Measurements from ENCODE around the gene TGFA. TPM values are rescaled to one million over a fixed set of nuclear protein-coding genes. Genes with fewer than 3 reads are reported as not detected.

Gene TGFA
- polyA plus RNA-seq, 2 of the 4 experiments (the other 2 are of a cell fraction), result 3.5 to 5.3 TPM

GRCh38 chr2:70596293-70596692 is 42.7 kb upstream of the TGFA start:
- no peak overlapping the region for H3K4me2 ChIP-seq
- peaks cover 7% of the 10 kb centered on the region; the same call in 1 of the 3 replicates for H3K4me1 ChIP-seq
- H3K27ac ChIP-seq, result peak overlapping the region; percentile 52 to 65
- DNase-seq (ENCODE audit: low read depth in 1 of 2, low spot score in 1 of 2) (peak in 1 of 2 experiments; percentile 30), ATAC-seq (peak in 1 of 2 experiments; percentile 61; a peak in 3 of 6 replicates), FAIRE-seq (no peak)
- H3K9me3 ChIP-seq, result peaks cover 11% of the 10 kb centered on the region; the same call in 1 of the 3 replicates
- ChIA-PET CTCF (interaction anchor here (1.4 kb wide), 1 partner anchor 21 kb away, joined by 4 read pairs; no protein-coding TSS in a partner anchor), POLR2A (no interaction called here)
- 52% methylated on average over 6 of the region's 6 CpGs for WGBS (ENCODE audit: missing lambda C conversion rate)
- H3K4me3 ChIP-seq, result no peak overlapping the region
- no peak for TF ChIP-seq FOSL2 (IDR thresholded peaks at IDR 0.05)
- peak; percentile 37 for TF ChIP-seq FOSL2 (CRISPR knock-in tag; IDR thresholded peaks at IDR 0.05)
- TF ChIP-seq, protein P1, sequence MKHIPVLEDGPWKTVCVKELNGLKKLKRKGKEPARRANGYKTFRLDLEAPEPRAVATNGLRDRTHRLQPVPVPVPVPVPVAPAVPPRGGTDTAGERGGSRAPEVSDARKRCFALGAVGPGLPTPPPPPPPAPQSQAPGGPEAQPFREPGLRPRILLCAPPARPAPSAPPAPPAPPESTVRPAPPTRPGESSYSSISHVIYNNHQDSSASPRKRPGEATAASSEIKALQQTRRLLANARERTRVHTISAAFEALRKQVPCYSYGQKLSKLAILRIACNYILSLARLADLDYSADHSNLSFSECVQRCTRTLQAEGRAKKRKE (CRISPR knock-in tag; IDR thresholded peaks at IDR 0.05; ENCODE audit: low read depth), result no peak
- no peak for TF ChIP-seq HMGXB4 (CRISPR knock-in tag; IDR thresholded peaks at IDR 0.05; ENCODE audit: borderline replicate concordance)
- TF ChIP-seq ZSCAN20 (CRISPR knock-in tag; IDR thresholded peaks at IDR 0.05), result no peak
- no peak for TF ChIP-seq MAZ (IDR thresholded peaks at IDR 0.05; ENCODE audit: borderline replicate concordance, low read depth, low read length)
- TF ChIP-seq KDM1A (IDR thresholded peaks at IDR 0.05; ENCODE audit: low read depth), result no peak
- no peak for TF ChIP-seq SREBF2 (IDR thresholded peaks at IDR 0.05)

- ChIA-PET POLR2A (no interaction called here), CTCF (interaction anchor here (1.3 to 4.3 kb wide), 2 partner anchors 22 to 35 kb away, joined by 3 to 22 read pairs; no protein-coding TSS in a partner anchor)
- 62% methylated on average over 7 of the region's 7 CpGs for WGBS (ENCODE audit: missing lambda C conversion rate)
- Histone ChIP-seq H3K27ac (no peak overlapping the region), H3K4me2 (no peak overlapping the region), H3K9me3 (no peaks in the 10 kb centered on the region), H3K4me1 (no peaks in the 10 kb centered on the region), H3K4me3 (no peak overlapping the region)
- FAIRE-seq, result no peak
- no peak for DNase-seq (ENCODE audit: low read depth in 1 of 2, low spot score in 1 of 2)
- ATAC-seq, result no peak
- TF ChIP-seq ZC3H11A (IDR thresholded peaks at IDR 0.05) (no peak), FOSL2 (IDR thresholded peaks at IDR 0.05) (no peak), FOSL2 (CRISPR knock-in tag; IDR thresholded peaks at IDR 0.05) (no peak), NPAS2 (CRISPR knock-in tag; IDR thresholded peaks at IDR 0.05; ENCODE audit: borderline replicate concordance) (no peak), RARB (CRISPR knock-in tag; IDR thresholded peaks at IDR 0.05) (no peak), CHD2 (IDR thresholded peaks at IDR 0.05; ENCODE audit: low read length, partially characterized antibody) (no peak), POLR2AphosphoS2 (conservative IDR thresholded peaks at IDR 0.05; ENCODE audit: low read length) (no peak), ELK1 (IDR thresholded peaks at IDR 0.05; ENCODE audit: low read depth, low read length) (no peak), JUNB (IDR thresholded peaks at IDR 0.05) (no peak), TP53 (CRISPR knock-in tag; IDR thresholded peaks at IDR 0.05) (no peak), SMC3 (IDR thresholded peaks at IDR 0.05) (no peak), MAZ (IDR thresholded peaks at IDR 0.05; ENCODE audit: borderline replicate concordance, low read depth, low read length) (no peak), CEBPB (IDR thresholded peaks at IDR 0.05) (no peak), RFX5 (IDR thresholded peaks at IDR 0.05) (no peak), BCL3 (IDR thresholded peaks at IDR 0.05) (no peak), MYC (IDR thresholded peaks at IDR 0.05; ENCODE audit: borderline replicate concordance, low read length) (no peak), HDAC2 (IDR thresholded peaks at IDR 0.05) (no peak), SREBF2 (IDR thresholded peaks at IDR 0.05) (no peak), JUN (IDR thresholded peaks at IDR 0.05) (no peak), KDM5A (IDR thresholded peaks at IDR 0.05) (no peak)
- TF ChIP-seq, protein P2, sequence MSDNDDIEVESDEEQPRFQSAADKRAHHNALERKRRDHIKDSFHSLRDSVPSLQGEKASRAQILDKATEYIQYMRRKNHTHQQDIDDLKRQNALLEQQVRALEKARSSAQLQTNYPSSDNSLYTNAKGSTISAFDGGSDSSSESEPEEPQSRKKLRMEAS (IDR thresholded peaks at IDR 0.05), result no peak
These were observed 29.5 kb upstream of the TGFA start for GRCh38 chr2:70583091-70583490.
